D341Med (cell line): ENCODE results near the gene RGS17.
"Not testable (repeated sequence)": the region's sequence is repeated elsewhere in the genome, so short reads cannot be mapped to it uniquely, and the experiment has no call there.

Experiments
- DNase-seq: peaks from one replicate; pipeline ENCODE4 v3.0.0; 2012; ENCODE audit warnings: low spot score

The RGS17 gene, protein sequence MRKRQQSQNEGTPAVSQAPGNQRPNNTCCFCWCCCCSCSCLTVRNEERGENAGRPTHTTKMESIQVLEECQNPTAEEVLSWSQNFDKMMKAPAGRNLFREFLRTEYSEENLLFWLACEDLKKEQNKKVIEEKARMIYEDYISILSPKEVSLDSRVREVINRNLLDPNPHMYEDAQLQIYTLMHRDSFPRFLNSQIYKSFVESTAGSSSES

DNA sequence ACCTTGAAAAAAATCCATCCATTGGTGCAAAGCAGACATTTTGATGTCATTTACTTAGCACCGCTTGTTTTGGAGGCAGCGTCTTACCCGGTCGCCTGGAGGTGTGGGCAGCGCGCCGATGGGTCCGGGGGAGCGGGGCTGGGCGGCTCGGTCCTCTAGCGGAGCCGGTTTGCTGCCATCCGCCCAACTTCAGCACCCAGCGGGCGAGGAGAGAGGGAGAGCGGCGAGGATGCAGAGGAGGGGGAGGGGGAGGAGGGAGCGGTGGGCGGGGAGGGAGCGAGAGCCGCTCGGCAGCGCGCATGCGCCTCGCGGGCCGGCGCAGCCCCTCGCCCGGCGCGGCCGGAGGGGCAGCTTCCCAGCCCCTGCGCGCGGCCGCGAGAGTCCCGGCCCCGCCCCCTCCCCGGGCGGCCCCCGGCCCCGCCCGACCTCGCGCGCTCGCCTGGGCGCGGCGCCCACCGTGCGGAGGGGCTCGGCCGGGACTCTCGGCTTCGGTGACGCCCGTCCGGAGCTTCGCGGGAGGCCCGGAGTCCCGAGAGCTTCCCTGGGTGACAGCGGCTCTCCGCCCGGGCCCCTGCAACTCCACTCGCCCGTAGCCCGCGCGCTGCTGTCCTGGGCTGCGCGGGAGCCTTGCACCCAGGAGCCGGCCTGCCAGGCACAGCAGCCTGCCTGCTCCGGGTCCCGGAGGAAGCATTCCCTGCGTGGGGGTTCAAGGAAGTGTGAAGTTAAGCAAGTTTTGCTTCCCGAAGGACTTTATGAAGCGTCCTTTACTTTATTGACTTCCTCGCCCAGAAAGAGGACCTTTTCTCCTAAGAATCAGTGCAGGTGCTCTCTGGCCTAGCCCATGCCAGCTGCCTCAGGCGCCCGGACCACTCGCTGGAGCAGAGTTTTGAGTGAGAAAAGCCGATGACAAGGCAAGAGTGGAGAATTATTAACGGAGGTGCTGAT is at the start of gene RGS17:
Gene RGS17 (minus strand): TSS at position 246 of the 945 bp plus-strand sequence. CDS start 87,264 bp downstream, outside the sequence.
- peak; percentile 96 for DNase-seq

DNA sequence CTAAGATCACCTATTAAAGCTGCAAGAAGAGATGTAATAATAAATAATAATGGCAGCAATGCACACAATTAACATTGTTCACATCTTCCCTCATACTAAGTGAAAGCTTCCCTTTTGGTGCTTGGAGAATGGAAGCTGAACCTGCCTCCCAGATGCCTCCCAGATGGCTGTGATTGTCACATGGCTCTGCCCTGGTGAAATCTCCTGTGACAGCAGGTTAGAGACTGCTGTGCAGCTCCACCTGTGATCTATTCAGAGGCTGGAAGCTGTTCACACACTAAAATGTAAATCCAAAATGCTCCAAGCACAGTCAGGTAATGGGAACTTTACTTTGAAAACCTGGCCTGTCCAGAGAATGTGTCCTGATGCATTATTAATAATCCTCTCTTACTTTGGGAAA is 41.7 kb upstream of the RGS17 start:
- peak; percentile 39 for DNase-seq

DNA sequence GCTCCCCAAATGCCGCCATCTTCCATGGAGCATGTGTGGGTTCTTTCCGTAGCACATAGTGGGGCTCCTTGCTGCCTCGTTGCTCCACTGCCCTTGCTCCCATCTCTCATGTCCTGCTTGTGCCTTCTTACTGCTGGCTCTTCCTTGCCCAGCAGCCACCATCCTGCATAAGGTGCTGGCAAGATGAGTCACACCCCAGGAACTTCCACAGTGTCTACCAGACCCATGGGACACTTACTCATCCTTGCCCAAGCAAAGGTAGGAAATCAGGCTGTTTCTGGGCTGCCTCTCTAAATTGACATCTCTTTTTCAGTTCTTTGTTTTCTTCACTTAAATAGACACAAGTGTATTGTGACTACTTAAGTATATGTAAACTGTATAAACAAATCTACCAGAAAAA is 39.4 kb upstream of the RGS17 start:
- no peak for DNase-seq

DNA sequence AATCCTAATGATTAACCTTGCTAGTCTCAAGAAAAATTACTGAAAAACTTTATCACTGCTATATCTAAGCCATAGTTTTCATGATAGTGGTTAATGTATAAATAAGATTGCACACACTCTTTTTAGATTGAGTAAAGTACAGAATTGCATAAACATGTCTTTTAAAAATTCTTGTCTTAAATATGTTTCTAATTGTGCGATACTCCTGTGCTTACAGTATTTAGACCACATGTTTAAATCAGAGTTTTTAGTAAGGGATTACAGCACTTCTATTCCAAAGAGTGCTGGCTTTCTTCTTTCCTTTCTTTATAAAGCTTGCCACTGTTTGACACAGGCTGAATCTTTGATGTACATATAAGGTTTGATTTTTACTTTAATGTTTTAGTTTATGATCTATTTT is 36.8 kb upstream of the RGS17 start:
- no peak for DNase-seq

DNA sequence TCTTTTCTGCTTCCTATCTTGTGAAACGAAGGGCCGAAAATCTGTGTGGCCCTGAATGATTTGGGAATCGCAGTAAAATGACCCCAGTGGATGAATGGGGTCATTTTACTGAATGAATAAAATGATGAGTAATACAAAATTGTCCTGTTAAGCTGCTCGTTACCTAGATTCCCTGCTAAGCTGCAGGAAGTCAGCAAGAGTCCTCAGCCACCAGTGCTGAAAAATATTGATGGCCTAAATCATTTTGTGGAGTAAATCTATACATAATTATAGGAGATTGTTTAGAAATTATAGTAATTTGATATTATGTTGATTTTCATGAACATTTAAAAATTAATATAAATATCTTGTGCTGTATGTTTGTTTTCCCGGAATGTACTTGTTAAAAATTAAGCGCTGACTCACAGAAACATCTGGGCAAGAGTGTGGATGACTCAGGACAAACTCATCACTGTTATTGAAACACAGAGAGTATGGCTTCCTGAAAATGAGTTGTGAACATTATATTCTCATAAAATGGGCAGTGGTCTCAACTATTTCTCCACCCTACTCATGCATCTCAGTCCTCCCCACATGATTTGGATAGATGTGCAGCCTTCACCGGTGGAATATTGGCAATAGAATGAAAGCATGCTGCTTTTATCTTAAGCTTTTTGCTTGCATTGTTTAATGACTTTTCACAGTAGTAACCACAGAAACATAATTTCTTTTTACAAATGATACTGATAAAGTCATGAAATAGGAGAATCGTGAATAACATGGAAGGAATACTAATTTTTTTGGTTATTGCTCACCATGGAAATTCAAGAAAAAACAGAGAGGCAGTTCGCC is 36.2 kb upstream of the RGS17 start:
- no peak for DNase-seq

DNA sequence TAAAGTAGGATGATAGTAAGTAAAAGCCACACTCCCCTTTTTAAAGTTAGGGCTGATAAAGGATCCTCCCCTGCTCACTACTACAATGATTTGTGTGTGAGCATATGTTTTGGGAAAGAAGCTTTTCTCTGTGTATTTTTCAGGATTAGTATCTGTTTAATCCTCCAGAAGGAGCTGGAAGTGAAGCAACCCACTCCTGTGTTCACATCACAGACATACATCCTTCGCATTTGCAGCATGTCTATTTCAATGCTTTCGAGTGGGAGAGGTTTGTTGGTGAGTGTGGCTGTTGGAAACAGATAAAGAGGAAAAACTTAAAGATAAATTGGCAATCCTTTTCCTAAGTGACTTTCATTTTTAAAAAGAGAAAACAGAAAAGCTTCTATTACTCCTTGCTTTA is 31.6 kb upstream of the RGS17 start:
- peak; percentile 38 for DNase-seq

DNA sequence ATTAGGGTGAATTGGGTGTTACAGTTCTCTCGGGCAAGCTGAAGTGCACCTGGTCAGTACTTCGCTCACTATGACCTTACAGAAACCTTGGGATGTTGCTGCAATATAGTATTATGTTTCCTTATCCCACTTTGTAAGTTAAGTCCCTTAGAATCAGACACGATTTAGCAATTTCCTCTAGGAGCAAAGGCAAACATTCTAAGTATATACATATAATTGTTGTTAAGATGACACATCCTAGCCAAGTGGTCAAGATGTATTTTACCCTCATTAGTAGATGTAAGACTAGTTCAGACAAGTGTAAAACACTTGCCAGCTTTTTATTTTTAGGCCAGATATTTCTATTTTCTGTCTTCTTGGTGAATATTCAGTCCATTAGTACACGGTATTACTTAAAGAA is 31.1 kb upstream of the RGS17 start:
- DNase-seq, result no peak

DNA sequence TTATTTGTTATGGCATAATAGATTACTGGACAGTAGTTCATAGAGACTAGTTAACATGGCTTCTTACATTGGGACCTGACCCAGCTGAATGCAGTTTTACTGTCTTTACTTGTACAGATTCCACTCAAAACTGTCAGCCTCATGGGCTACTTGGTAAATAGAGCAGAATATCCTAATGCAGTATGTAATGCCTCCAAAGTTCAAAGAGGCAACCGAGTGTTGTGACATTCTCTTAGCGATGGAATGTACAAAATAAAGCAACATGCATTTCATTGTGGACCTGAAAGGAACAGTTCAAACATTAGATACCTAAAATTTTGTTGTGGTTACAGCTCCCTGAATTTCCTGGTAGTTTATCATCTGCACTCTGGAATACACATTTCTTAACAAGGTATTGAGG is 29.1 kb upstream of the RGS17 start:
- no peak for DNase-seq

DNA sequence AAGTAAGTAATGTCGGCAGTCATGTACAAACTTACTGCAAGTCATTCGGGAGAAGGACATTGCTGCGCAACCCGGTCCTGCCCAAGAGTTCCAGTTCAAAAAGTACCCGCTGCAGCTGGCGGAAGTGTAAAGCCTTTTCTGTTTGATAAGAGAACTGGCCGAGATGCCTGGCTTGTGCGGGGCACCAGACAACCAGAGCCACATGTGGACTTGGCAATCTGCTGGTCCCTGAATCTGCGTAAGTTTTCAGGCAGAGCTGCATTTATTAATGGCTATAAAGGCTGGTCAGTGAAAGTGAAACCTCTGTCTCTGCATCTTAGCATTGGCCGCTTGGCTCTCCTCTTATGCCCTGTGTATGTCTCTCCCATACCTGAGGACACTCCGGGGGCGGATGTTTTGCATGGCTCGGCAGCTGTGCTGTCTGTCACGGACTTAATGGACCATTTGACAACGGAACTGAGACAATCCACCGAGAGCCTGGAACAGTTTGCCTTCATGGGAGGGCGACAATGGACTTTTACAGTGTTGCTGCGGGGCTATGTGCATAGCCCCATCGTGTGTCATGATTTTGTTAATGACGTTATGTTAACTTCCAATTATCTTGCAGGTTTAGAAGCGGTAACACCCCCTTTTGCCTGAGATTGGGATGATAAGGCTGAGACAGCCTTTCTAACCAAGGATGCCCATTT is 19.8 kb upstream of the RGS17 start:
- DNase-seq, result no peak

DNA sequence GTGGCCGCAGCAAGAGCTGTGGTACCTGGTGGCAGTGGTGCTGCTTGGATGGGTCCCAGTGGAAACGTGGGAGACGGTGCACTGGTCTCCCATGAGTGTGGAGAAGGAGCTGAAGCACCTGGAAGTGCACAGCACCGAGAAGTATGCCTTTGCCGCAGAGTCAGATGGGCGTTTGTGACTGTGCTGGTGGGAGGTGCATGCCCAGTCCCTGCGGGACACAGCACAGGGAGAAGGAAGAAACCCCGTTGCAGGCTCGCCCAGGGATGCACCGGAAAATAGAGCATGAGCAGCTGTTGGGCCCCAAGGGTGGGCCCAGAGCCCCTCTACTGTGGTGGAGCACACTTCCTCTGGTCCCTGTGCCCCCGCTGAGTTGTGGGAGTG is 19.3 kb upstream of the RGS17 start:
- no peak for DNase-seq

DNA sequence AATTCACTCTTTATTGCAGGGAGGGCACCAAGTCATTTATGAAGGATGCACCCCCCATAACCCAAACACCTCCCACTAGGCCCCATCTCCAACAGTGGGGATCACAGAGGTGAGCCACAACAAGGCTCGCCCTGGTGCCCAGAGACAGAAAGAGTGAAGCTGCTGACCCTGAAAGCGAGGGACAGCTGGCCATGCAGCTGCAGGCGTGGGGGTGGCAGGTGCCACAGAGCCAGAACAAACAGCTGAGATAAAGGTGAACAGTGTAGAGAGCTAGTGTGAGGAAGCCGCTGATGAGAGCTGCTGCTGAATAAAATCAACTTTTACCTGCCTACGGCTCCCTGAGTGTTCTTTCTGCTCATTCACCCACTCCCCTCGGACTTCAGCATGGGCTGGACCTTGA is 18.8 kb upstream of the RGS17 start:
- DNase-seq, result no peak

DNA sequence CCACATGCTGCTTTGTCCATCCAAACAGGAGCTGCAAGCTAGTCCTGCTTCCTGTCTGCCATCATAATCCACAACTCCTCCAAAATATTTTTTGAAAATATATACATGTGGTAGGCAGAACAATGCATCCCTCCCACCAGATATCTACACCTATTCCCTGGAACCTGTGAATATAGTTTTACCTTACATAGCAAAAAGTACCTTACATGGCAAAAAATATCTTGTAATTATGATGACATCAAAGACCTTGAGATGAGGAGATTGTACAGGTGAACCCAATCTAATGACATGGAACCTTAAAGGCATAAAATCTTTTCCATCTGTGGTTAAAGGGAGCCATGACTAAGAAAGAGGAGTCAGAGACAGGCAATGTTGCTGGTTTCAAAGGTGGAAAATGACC is 15.3 kb upstream of the RGS17 start:
- no peak for DNase-seq

DNA sequence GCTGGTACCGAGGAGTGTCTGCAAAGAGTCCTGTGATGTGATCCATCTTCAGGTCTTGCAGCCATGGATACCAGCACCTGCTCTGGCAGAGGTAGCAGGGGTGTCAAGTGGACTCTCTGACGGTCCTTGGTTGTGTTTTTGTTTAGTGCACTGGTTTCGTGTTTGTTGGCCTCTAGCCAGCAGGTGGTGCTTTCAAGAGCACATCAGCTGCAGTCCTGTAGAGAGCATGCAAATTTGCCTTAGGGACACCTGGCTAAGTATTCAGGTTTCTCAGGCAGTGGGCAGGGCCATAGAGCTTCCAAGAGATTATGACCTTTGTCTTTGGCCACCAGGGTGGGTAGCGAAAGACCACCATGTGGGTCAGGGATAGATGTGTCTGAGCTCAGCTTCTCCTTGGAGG is 14.5 kb upstream of the RGS17 start:
- no peak for DNase-seq

DNA sequence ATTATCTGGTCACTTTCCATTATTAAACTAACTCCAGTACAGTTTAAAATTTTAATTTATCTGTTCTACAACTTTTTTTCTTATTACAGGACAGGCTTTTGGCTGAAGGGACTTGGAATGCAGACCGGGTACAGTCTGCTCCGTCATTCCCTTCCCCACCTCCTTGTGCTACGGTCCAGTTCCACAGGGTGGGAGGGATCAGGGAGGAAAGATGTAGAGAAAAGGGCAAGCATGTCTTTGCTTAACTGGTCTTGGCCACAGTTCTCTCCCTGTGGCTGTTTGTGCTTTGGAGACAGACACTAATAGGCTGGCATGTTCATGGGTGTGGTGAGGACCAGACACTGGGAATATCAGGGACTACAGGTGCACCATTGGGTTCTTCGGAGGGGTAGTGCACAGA is 12.1 kb upstream of the RGS17 start:
- DNase-seq, result no peak

DNA sequence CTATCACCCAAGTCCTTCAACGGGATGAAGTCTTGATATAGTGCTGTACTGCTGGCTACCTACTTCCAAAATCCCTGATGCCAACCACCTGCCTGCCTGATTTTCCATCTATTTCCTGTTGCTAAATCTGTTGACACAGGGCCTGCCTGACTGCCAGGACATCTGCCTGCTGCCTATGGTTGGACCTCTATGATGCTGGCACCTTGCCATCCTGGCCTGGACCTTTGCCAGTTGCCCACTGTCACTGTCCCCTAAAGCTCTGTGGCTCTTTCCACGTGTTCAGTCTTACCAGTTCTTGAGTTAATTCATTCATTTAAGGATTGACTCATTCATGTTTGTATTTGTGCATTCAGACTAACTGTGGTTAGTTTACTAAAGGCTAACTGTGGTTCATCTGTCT is 9.2 kb upstream of the RGS17 start:
- DNase-seq, result no peak

DNA sequence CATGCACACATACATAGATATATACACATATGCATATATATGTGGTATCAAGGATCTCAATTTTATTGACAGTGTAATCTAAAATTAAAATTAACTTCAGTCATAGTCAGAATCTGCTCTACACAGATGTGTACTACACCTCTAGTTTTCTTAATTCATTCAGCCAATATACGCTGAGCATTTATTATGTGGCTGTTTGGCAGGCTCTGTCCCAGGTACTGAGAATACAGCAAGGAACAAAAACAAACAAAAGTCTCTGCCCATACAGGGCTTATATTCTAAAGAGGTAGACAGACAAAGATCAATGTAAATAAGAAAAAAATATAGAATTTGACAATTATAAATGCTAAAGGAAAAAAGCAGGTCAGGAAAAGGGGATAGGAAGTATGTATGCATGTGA is 7.8 kb upstream of the RGS17 start:
- DNase-seq, result no peak

DNA sequence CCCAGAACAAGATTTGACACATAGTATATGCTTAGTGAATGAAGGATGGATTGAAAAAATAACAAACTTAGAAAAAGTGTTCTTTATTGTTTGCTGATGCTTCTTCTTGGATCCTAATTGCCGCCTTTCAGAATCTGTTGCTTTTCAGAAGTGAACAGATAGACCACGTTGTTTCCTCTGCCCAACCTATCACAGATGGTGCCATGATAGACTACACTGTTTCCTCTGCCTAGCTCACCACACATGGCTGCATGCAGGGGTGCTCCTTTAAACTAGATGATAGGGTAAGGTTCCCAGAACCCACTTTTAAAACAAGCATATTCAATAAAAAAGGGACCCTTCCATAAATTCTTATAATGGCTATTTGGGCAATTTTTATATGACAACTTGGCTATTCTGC is 4.6 kb upstream of the RGS17 start:
- no peak for DNase-seq

DNA sequence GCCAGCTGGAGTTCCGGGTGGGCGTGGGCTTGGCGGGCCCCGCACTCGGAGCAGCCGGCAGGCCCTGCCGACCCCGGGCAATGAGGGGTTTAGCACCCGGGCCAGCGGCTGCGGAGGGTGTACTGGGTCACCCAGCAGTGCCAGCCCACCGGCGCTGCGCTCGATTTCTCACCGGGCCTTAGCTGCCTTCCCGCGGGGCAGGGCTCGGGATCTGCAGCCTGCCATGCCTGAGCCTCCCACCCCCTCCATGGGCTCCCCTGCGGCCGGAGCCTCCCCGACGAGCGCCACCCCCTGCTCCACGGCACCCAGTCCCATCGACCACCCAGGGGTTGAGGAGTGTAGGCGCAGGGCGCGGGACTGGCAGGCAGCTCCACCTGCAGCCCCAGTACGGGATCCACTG is 2.6 kb upstream of the RGS17 start:
- DNase-seq, result not testable (repeated sequence)

DNA sequence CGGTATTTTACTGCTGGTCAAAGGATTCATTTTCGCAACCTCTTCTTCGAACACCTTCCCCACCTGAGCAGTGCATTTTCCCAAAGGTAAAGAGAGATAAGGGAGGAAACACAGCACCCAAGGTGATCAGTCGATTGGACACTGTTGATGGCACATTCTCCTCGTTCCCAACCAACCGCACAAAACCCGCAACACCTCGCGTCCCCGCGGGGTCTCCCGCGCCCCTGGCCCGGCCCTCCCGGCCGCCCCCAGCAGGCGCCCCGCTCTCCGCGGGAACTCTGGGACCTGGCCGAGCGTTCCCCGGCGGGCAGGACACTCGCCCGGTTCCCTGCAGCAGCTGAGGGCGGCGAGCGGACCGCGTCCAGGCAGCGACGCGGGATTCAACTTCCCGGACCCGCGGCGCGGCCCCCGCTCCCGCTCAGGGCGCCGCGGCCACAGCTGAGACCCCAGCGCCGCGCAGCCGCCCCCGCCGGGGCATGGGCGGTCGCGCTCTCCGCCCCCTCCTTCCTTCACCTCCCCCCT is 506 bp downstream of the RGS17 start:
- peak; percentile 64 for DNase-seq

DNA sequence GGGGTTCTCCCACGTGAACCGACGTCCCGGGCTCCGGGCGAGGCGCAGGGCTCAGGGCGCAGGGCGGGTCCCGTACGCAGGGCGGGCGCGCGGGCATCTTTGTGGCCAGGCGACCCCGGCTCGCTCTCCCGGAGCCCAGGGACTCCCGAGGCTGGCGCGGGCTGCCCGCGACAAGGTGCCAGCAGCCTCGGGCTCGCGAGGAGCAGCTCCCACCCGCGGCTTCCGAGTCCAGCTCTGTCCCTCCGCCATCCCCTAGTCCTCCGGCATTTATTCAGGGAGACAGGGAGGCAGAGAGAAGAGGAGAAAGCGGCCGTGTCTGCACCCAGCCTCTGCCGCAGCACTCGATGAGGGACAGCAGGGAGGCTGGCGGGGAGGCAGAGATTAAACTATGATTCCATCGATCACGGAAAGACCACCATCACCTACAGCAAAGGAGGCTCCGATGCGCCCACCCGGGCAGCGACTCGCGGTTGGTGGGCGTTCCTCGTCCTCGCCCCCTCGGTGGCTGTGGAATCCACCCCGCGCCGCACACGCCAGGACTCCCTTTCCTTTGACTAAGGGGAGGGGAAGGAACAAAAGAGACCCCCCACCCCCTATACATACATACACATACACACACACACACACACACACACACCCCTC is 1.1 kb downstream of the RGS17 start:
- peak; percentile 64 for DNase-seq

DNA sequence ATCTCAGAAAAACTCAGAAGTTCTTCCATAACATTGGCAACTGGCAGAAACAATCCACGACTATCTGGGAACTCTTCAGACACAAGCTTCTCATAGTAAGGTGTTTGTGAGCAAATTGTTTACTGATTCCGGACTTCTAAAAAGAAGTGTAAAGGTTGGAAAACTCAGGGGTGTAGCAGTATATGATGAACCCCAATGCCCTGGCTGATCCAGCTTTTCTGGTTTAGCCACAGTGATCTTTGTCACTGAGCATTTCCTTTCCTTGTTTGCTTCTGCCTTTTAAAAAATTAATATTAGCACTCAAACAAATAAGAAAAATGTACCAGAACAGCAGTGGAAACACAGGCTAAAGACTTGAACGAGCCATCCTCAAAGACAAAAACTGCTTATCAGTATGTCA is 4.9 kb downstream of the RGS17 start:
- DNase-seq, result no peak
